GM12865 (cell line): Measurements from ENCODE around the gene POLE.

ENCODE experiments used
- DNase-seq: peaks from one replicate; pipeline ENCODE4 v3.0.0; 2010; ENCODE audit warnings: low read depth
- H3K4me3 ChIP-seq: 2 replicates; pipeline ENCODE4 v1.5.1; 2011; ENCODE audit warnings: mild to moderate bottlenecking, low read depth, low read length, control low read depth
- CTCF ChIP-seq: IDR thresholded peaks from 2 replicates; pipeline ENCODE4 v1.5.1; 2011; ENCODE audit warnings: low read length, control low read depth, low read depth, inconsistent platforms; ENCODE audit not compliant: insufficient read depth; ENCODE audit errors: missing control alignments

The POLE gene

GRCh38 chr12:132606466-132606865 is 80.7 kb downstream of the POLE start:
- no peak for DNase-seq
- no peak for TF ChIP-seq CTCF
- H3K4me3 ChIP-seq = no peak overlapping the region

GRCh38 chr12:132605892-132606291 is 81.2 kb downstream of the POLE start:
- no peak for DNase-seq
- no peak overlapping the region for H3K4me3 ChIP-seq
- no peak for TF ChIP-seq CTCF

- no peak overlapping the region for H3K4me3 ChIP-seq
- DNase-seq = no peak
- no peak for TF ChIP-seq CTCF
These were observed 82.3 kb downstream of the POLE start for GRCh38 chr12:132604668-132605441.

GRCh38 chr12:132604151-132604618 is 83.0 kb downstream of the POLE start:
- no peak for DNase-seq
- H3K4me3 ChIP-seq = no peak overlapping the region
- TF ChIP-seq CTCF = no peak

GRCh38 chr12:132603240-132604150 is 83.6 kb downstream of the POLE start:
- no peak for TF ChIP-seq CTCF
- no peak overlapping the region for H3K4me3 ChIP-seq
- DNase-seq = no peak

- no peak for DNase-seq
- H3K4me3 ChIP-seq = no peak overlapping the region
- no peak for TF ChIP-seq CTCF
These were observed 84.4 kb downstream of the POLE start for GRCh38 chr12:132602572-132603239.
